NCI-H2227 (cell line): ENCODE data around the gene C4BPA.

Experiments
- DNase-seq: peaks from one replicate; lab custom pipeline; 2025; ENCODE audit not compliant: unreplicated experiment; lab: John Stamatoyannopoulos, UW

C4BPA gene

DNA sequence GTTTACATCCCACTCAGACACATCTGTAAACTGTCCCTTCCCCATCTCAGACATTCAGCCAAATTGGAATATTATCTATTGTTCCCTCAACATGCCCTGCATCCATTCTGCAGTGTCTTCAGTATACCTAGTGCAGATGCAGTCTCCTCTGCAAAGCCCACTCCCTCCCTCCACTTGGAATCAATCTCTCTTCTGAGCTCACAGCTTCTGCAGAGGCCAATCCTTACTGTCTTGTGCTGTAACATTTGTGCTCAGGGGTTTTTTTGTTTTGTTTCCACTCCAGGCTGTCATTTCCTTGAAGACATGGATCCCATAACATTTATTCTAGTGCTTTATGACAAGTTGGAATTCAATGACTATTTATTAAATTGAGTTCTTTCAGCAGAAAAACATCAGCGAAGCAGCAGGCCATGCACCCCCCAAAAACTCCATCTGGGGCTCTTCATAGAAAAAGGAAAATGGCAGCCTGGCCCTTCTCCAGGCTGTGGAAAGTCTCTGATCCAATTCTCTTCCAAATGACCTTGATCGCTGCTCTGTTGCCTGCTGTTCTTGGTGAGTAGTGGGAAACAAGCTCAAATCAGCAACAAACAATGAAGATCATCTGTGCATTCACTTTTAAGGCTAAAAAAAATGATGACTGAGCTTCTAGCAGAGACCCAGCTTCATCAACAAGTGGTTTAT, 8.7 kb downstream of the C4BPA start:
- no peak for DNase-seq

DNA sequence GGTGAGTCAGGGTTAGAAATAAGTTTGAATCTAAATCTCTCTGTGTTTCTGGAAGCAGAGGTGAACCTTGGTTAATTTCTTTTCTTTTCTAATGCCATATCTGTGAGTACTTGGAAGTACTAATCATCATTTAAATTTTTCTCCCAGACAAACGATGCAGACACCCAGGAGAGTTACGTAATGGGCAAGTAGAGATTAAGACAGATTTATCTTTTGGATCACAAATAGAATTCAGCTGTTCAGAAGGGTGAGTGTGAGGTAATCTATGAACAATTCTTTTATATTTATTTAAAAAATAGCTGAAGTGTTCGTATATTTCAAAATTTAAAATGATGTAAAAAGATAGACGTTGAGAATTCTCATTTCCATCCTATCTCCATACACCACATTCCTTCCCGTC, 11.2 kb downstream of the C4BPA start:
- DNase-seq, result no peak

DNA sequence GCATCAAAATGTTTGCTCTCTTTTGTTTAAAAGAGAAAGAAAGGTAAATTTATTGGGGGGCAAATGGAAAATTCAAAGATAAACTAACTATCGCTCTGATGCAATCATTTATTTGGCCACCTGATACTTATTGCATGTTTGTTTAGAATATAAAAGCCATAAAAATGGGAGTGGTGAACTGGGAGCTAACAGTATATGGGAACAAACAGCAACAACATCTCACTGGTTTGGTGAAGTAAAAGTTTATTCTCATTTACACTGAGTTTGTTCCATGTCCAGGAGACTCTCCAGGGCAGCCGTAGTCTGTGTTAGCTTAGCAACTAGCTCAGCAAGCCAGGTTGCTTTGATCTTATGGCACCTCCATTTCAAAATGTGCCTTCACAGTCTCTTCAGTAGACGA, 20.4 kb downstream of the C4BPA start:
- DNase-seq, result no peak

DNA sequence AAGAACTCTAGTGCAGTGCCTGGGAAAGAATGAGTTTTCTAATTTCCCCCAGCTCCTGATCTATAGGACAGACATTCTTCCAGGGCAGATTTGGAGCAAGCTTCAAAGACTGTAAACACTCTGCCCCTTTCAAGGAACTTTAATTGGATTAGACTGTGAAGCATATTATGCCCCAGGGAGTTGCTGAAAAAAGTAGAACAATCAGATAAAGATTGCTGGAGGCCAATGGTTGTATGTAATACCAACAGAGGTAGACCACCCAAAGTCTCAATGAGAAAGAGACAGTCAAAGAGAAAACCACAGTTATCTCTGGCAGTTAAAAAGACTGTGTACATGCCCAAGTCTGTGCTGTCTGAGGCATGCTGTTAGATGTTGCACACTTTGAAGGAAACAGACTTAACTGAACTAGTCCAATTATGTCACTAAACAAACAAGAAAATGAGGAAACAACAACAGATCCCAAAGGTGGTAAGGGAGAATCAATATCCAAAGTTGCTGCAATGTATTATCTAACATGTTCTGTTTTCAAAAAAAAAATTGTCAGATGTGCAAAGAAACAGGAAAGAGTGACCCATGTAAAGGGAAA, 24.4 kb downstream of the C4BPA start:
- DNase-seq, result no peak

DNA sequence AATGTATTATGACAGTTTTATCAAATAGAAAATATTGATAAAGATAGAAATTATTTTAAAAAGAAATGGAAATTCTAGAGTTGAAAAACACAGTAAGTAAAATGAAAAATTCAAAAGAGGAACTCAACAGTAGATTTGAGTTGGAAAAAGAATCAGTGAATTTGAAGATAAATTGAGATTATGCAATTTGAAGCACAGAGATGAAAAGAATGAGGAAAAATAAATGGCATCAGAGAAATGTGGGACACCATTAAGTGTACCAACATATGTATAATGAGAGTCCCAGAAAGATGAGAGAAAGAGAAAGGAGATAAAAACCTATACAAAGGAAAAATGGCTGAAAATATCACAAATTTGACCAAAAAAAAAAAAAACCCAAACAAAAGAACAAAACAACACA, 25.0 kb downstream of the C4BPA start:
- no peak for DNase-seq

DNA sequence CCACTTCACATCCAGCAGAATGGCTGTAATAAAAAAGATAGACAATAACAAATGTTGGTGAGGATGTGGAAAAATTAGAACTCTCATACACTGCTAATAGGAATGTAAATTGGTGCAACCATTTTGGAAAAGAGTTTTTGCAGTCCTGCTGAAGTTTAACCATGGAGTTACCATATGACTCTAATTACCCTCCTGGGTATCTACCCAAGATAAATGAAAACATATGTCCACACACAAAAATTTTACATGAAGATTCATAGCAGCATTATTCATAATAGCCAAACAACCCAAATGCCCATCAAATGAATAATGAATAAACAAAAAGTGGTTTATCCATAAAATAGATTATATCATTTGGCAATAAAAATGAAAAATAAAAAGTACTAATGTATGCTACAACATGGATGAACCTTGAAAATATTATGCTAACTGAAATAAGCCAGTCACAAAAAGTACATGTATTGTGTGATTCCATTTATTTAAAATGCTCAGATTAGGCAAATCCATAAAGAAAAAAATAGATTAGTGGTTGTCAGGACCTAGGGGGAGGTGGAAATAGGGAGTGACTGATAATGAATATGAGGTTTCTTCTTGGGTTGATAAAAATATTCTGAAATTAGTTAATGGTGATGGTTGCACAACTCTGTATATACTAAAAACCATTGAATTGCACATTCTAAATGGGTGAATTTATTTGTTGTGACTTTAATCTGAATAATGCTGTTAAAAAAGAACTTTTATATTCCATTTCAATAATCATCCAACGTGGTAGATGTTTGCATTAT, 26.4 kb downstream of the C4BPA start:
- DNase-seq, result no peak

DNA sequence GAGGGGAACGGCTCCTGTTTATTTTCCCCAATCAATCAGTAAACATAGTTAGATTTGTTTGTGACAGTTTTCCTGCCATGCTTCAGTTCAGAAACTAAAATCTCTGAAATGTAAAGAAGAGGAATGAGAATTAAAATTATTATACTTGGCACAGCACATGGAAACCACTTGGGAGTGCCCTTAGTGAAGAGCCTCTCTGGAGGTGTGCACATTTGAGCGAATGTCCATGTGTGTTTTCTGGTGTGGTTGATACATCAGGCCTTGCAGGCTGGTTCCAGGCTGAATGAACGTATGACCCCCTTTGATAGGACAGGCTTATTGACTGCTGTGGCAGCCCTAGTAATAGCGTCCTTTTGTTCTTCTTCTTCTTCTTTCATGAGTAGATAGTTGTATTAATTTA, 27.1 kb downstream of the C4BPA start:
- DNase-seq, result no peak

DNA sequence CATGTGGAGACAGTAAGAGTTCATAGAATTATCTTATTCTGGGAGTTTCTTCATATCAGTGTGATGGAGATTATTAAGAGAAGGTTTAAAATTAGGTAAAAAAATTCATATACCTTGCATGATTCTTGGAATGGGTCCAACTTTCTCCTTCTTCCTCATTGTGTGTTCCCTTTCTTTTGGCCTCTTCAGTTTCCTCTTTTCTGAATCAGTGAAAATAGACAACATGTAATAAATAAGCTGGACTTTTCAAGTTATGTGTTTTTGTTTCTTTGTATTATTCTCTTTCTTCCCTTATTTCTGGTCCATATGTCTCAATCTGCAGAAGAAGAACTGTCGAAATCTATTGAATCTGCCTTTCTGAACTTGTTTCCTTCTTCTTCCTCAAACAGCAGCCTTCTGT, 30.5 kb downstream of the C4BPA start:
- DNase-seq, result no peak

DNA sequence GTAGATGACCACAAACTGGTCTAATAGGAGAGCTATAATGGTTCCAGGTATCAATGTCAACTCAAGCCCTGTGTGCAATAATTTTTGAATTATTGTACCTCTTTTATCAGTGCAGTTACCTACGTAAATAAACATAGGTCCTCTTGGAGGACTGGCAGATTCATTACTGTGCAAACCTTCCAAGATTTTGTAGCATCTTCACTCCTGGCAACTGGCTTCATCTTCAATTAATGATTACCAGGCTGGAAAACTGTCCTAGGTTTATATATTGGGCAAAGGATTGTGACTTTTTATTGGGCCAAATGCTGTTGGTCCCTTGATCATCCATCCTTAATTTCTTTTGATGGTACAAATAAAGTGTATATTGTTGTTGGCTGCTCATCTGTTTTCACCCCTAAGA, 35.6 kb downstream of the C4BPA start:
- DNase-seq, result no peak

DNA sequence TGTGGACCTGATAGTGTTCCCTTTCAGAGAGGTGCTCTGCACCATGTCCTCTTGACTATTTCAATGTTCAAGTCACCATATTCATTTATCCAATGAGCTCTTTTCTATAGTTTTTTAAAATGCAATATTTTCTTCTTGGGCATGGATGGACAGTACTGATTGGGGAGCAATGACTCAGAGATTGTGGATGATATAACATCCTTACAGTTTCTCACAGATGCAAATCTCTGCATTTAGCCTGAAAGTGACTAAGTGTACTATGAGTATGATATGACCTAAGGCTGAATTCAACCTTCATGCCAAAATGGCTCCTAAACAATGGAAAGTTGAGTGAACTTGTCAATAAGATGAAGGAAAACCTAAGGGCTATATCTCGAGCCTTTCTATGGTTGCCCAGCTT, 36.5 kb downstream of the C4BPA start:
- no peak for DNase-seq

DNA sequence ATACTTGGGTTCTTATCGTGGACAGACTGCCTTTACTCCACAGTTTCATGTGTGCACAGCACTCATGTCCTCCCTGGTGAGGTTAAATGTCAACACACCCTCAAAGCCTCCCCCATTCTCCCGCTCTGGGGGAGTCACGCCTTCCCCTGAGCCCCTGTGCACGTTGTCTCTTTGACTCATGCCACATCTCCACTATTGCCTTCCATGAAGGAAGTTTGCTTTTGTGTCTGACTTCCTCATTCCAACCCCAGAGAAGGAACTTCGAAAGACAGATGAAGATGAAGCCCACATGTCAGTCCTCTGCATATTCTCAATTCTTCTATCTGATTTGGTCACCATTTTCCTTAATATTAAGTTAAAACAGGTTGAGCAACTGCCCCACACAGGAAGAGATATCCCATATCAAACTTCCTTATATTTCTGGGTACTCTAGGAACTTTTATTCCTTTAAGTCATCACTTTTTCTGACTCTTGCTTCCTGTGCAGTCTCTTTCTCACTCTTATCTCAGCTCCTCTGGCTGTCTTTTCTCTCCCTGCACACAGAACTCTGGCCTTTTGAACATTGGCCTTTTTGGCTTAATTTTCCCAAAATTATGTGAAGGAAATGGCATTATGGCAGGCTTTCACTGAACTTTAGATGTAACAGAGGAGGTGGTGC, 41.5 kb downstream of the C4BPA start:
- DNase-seq, result no peak

DNA sequence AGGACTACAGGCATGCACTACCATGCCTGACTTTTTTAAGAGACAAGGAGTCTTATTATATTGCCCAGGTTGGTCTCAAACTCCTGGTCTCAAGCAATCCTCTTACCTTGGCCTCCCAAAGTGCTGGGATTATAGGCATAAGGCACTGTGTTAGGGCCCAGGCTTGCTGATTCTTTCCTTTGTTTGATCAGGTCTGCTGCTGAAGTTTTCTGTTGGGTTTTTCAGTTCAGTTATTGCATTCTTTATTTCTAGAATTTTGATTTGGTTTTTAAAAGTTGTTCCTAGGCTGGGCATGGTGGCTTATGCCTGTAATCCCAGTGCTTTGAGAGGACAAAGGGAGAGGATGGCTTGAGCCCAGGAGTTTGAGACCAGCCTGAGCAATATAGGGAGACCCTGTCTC, 47.9 kb downstream of the C4BPA start:
- no peak for DNase-seq

DNA sequence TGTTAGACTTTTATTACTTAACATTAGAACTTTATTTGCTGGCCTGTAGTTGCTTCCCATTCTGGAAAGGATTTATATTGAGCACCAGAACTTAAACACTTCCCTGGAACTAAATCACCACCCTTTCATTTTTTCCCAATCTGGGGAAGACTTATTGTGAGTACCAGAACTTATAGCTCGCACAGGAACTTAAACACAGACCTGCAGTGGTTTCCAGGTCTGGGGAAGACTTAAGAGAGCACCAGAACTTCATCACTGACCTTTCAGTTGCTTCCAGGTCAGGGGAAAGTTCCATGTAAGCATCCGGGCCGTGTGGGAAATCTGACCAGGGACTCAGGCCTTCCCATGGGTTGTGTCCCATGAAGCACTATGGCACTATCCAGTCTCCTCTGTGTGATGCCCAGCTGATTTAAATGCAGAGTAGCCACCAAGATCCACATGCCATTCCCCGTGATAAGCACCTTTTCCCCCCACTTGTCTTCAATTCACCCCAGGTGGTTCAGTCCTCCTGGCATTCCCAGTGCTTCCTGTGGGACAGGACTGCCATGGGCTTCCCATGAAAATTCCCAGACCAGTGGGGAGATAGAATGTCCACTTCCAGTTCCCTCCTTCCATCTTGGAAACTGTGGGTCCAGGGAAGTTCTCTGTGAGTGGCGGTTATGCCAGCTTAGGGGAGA, 48.9 kb downstream of the C4BPA start:
- no peak for DNase-seq

DNA sequence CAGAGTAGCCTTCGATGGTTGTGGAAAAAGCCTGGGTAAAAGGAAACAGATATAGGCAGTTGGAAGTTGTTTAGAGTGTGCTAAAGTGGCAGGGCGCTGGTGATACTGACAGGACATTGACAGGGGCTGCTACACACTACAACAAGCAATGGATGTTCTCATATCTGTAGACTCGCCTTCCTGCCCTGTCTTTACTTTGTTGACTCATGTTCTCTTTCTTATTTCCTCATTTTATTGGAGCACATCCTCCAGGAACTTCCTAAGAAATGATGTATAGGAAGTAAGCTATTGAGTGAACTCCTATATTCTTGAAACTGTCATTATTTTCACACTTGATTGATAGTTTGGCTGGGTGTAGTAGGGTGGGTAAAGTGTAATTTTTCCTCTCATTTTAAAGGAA, 51.0 kb downstream of the C4BPA start:
- no peak for DNase-seq

DNA sequence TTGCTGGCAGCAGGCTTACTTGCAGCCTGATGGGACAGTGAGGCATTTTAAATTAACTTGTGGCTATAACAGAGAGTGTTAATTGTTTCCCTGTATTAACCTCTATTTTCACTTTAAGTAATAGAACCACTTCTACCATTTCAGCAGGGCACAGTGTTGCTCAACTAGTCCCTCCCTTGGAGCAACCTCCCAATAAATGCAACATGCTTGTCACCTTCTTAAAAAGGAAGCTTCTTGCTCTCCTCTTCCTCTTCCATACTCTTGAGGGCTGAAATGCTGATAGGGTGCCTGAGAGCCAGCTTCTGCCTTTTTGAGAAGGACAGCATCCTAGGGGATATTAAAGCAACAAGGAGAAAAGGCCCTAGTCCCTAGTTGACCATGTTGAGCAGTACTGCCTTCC, 52.1 kb downstream of the C4BPA start:
- DNase-seq, result no peak

DNA sequence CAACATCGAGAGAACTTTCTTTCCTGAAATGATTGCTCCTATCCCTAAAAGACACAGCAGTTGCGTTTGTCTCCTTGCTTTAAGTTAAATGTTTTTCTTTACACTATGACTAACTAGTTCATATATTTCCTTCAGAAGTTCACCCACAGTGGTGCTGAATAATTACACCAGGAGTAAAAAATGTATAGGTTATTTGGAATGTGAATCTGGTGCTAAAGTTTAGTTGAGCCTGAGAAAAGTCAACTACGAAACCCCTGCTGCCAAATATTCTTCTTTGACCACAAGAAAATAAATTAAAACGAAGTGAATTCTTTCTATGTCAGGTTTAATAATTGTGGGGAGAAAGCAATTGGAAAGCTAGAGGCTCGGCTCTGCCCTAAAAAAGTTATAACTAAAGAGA, 52.8 kb downstream of the C4BPA start:
- no peak for DNase-seq

DNA sequence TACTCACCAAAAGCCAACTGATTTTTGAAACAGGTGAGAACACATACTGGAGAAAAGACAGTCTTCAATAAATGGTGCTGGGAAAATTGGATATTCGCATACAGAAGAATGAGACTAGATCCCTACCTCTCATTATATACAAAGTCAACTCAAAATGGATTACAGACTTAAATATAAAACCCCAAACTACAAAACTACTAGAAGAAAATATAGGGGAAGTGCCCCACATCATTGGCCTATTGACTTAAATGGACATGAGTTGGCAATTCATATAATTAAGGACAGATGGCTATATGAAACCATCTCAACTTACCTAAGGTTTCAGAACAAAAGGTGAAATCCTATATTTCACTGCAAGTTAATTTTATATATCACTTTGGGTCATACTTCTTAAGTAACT, 60.1 kb downstream of the C4BPA start:
- DNase-seq, result no peak

DNA sequence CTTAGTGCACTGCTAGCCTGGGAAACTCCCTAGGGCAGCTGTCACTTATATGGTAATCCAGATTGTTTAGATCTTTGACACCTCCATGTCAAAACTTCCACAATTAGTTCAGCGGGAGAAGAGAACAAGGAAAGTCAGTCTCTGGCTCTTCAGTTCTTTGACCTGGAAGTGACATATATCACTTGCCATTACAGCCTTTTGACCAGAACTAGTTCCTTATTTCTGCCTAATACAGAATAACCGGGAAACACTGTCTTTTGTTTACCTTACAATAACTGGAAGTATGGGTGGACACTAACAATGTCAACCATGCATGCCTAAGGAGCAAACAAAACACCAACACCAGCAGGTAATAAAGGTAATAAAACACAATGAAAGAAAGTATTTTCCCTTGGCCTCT, 68.3 kb downstream of the C4BPA start:
- no peak for DNase-seq

DNA sequence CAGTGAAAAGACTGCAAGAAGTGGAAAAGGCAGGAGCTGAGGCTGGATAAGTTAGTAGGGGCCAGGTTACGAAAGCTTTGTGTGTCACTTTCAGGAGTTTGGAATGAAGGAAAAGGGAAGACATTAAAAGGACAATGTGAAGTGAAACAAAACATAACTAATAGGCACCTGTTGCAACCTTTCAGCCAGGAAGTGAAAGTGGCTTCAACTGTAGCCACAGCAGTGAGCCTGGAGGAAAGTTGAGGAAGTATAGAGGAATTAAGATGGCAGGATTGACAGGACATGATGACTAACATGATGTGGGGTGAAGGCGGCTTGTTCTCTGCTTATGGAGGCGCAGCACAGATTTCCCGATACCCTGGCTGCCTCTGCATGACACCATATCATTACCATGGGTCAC, 68.9 kb downstream of the C4BPA start:
- DNase-seq, result no peak

DNA sequence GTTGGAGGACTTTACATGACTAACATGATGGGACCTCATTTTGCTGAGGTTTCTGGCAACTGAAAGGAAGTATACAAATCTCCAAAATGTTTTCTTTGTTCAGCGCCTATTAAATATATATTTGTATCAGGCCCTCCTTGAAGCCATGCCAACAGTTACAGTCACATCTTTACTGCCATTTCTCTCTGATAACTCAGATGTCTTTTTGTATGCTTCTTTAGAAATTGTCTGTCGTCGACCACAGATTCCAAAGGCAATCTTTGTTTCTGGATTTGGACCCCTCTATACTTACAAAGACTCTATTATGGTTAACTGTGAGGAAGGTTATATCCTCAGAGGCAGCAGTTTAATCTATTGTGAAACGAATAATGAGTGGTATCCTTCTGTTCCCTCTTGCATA, 69.4 kb downstream of the C4BPA start:
- DNase-seq, result no peak

DNA sequence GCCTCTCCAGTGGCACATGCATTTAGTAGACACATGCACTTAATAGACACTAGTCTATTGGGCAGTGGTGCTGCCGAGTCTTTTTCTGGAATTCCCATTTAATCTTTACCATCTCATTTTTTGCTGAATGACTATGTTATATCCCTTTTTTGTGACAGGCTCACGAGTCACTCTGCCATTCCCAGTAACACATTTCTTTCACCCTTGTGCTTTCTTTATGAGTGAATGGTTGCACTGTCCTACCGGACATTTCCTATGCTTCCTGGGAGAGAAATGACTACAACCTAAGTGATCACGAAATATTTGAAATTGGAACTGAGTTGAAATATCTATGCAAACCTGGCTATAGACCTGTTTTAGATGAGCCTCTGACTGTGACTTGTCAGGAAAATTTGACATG, 70.9 kb downstream of the C4BPA start:
- DNase-seq, result no peak
